ENCODE data around the gene TDP2. TPM values are rescaled to one million over a fixed set of nuclear protein-coding genes. Genes with fewer than 3 reads are reported as not detected.
A peak's percentile ranks its signal among the peaks of the same experiment; 100 is the strongest.
"Not testable (repeated sequence)": the region's sequence is repeated elsewhere in the genome, so short reads cannot be mapped to it uniquely, and the experiment has no call there.

TDP2 gene
- polyA plus RNA-seq, 2 donors, result 13.9 to 14.2 TPM

- 4% methylated on average over 9 of the region's 9 CpGs for WGBS, 2 donors
- Histone ChIP-seq H3K36me3 (ENCODE audit: control insufficient read depth in 2 of 2, insufficient read depth in 2 of 2, low read length in 1 of 2) (no peaks in the 10 kb centered on the region), H3K27ac (ENCODE audit: low read depth in 2 of 2, low read length in 1 of 2) (peak overlapping the region; percentile 86 to 95), H3K27me3 (ENCODE audit: control insufficient read depth in 1 of 2, insufficient read depth in 2 of 2, low read length in 2 of 2) (no peaks in the 10 kb centered on the region), H3K4me1 (ENCODE audit: control insufficient read depth in 2 of 2, insufficient read depth in 2 of 2, low read length in 1 of 2) (no peaks in the 10 kb centered on the region), H3K4me3 (ENCODE audit: low read depth in 1 of 2, low read length in 2 of 2) (peak overlapping the region; percentile 87 to 89), H3K9me3 (ENCODE audit: control insufficient read depth in 2 of 2, insufficient read depth in 1 of 2, low read depth in 1 of 2, low read length in 1 of 2) (no peaks in the 10 kb centered on the region)
These were observed 692 bp upstream of the TDP2 start for GRCh38 chr6:24667378-24667803.

- no peaks in the 10 kb centered on the region for H3K27me3 ChIP-seq (ENCODE audit: control insufficient read depth in 1 of 2, insufficient read depth in 2 of 2, low read length in 2 of 2)
- H3K4me1 ChIP-seq (ENCODE audit: control insufficient read depth in 2 of 2, insufficient read depth in 2 of 2, low read length in 1 of 2), result peaks cover 0 to 3% of the 10 kb centered on the region in 2 donors
- peak overlapping the region; percentile 87 to 89 for H3K4me3 ChIP-seq (ENCODE audit: low read depth in 1 of 2, low read length in 2 of 2)
- H3K36me3 ChIP-seq (ENCODE audit: control insufficient read depth in 2 of 2, insufficient read depth in 2 of 2, low read length in 1 of 2), result no peaks in the 10 kb centered on the region
- H3K27ac ChIP-seq (ENCODE audit: low read depth in 2 of 2, low read length in 1 of 2), result peak overlapping the region; percentile 86 to 95
- WGBS, 2 donors, result 0% methylated on average over 26 of the region's 26 CpGs
- H3K9me3 ChIP-seq (ENCODE audit: control insufficient read depth in 2 of 2, insufficient read depth in 1 of 2, low read depth in 1 of 2, low read length in 1 of 2), result no peaks in the 10 kb centered on the region
These were observed 530 bp downstream of the TDP2 start for GRCh38 chr6:24666097-24666640.

GRCh38 chr6:24664046-24664987 lies 2.4 kb downstream of the TDP2 start:
- 92 to 96% methylated on average over 7 of the region's 7 CpGs for WGBS, 2 donors
- Histone ChIP-seq H3K27ac (ENCODE audit: low read depth in 2 of 2, low read length in 1 of 2) (no peak overlapping the region), H3K27me3 (ENCODE audit: control insufficient read depth in 1 of 2, insufficient read depth in 2 of 2, low read length in 2 of 2) (no peaks in the 10 kb centered on the region), H3K9me3 (ENCODE audit: control insufficient read depth in 2 of 2, insufficient read depth in 1 of 2, low read depth in 1 of 2, low read length in 1 of 2) (no peaks in the 10 kb centered on the region), H3K4me3 (ENCODE audit: low read depth in 1 of 2, low read length in 2 of 2) (no peak overlapping the region), H3K36me3 (ENCODE audit: control insufficient read depth in 2 of 2, insufficient read depth in 2 of 2, low read length in 1 of 2) (no peaks in the 10 kb centered on the region), H3K4me1 (ENCODE audit: control insufficient read depth in 2 of 2, insufficient read depth in 2 of 2, low read length in 1 of 2) (peaks cover 0 to 3% of the 10 kb centered on the region in 2 donors)

- Histone ChIP-seq H3K27me3 (ENCODE audit: control insufficient read depth in 1 of 2, insufficient read depth in 2 of 2, low read length in 2 of 2) (no peaks in the 10 kb centered on the region), H3K36me3 (ENCODE audit: control insufficient read depth in 2 of 2, insufficient read depth in 2 of 2, low read length in 1 of 2) (peaks cover 0 to under 1% of the 10 kb centered on the region in 2 donors), H3K27ac (ENCODE audit: low read depth in 2 of 2, low read length in 1 of 2) (no peak overlapping the region), H3K9me3 (ENCODE audit: control insufficient read depth in 2 of 2, insufficient read depth in 1 of 2, low read depth in 1 of 2, low read length in 1 of 2) (no peaks in the 10 kb centered on the region), H3K4me3 (ENCODE audit: low read depth in 1 of 2, low read length in 2 of 2) (no peak overlapping the region), H3K4me1 (ENCODE audit: control insufficient read depth in 2 of 2, insufficient read depth in 2 of 2, low read length in 1 of 2) (peaks cover 0 to 3% of the 10 kb centered on the region in 2 donors)
- 100% methylated on average over 1 of the region's 1 CpG for WGBS, 2 donors
These were observed 3.5 kb downstream of the TDP2 start for GRCh38 chr6:24663189-24663588.

- 79 to 80% methylated on average over 10 of the region's 10 CpGs for WGBS, 2 donors
These were observed 4.5 kb downstream of the TDP2 start for GRCh38 chr6:24662236-24662635.

GRCh38 chr6:24661759-24662158 lies 4.9 kb downstream of the TDP2 start:
- not testable (repeated sequence) for H3K4me3 ChIP-seq (ENCODE audit: low read depth in 1 of 2, low read length in 2 of 2); H3K36me3 ChIP-seq (ENCODE audit: control insufficient read depth in 2 of 2, insufficient read depth in 2 of 2, low read length in 1 of 2); H3K4me1 ChIP-seq (ENCODE audit: control insufficient read depth in 2 of 2, insufficient read depth in 2 of 2, low read length in 1 of 2); H3K27me3 ChIP-seq (ENCODE audit: control insufficient read depth in 1 of 2, insufficient read depth in 2 of 2, low read length in 2 of 2); H3K9me3 ChIP-seq (ENCODE audit: control insufficient read depth in 2 of 2, insufficient read depth in 1 of 2, low read depth in 1 of 2, low read length in 1 of 2)
- WGBS, 2 donors, result 56 to 58% methylated on average over 5 of the region's 5 CpGs
- peak overlapping the region in 1 of 2 donors; percentile 6 for H3K27ac ChIP-seq (ENCODE audit: low read depth in 2 of 2, low read length in 1 of 2)

More at GRCh38 chr6:24662236-24662635, 4.5 kb downstream of the TDP2 start:
- Histone ChIP-seq H3K36me3 (ENCODE audit: control insufficient read depth in 2 of 2, insufficient read depth in 2 of 2, low read length in 1 of 2) (peaks cover 0 to 2% of the 10 kb centered on the region in 2 donors), H3K27ac (ENCODE audit: low read depth in 2 of 2, low read length in 1 of 2) (peak overlapping the region in 1 of 2 donors; percentile 6), H3K27me3 (ENCODE audit: control insufficient read depth in 1 of 2, insufficient read depth in 2 of 2, low read length in 2 of 2) (no peaks in the 10 kb centered on the region), H3K4me1 (ENCODE audit: control insufficient read depth in 2 of 2, insufficient read depth in 2 of 2, low read length in 1 of 2) (peaks cover 0 to 3% of the 10 kb centered on the region in 2 donors), H3K9me3 (ENCODE audit: control insufficient read depth in 2 of 2, insufficient read depth in 1 of 2, low read depth in 1 of 2, low read length in 1 of 2) (no peaks in the 10 kb centered on the region), H3K4me3 (ENCODE audit: low read depth in 1 of 2, low read length in 2 of 2) (no peak overlapping the region)

- Histone ChIP-seq H3K4me3 (ENCODE audit: low read depth in 1 of 2, low read length in 2 of 2) (no peak overlapping the region), H3K36me3 (ENCODE audit: control insufficient read depth in 2 of 2, insufficient read depth in 2 of 2, low read length in 1 of 2) (peaks cover 0 to 2% of the 10 kb centered on the region in 2 donors), H3K9me3 (ENCODE audit: control insufficient read depth in 2 of 2, insufficient read depth in 1 of 2, low read depth in 1 of 2, low read length in 1 of 2) (no peaks in the 10 kb centered on the region), H3K27me3 (ENCODE audit: control insufficient read depth in 1 of 2, insufficient read depth in 2 of 2, low read length in 2 of 2) (no peaks in the 10 kb centered on the region), H3K4me1 (ENCODE audit: control insufficient read depth in 2 of 2, insufficient read depth in 2 of 2, low read length in 1 of 2) (peaks cover 0 to 3% of the 10 kb centered on the region in 2 donors), H3K27ac (ENCODE audit: low read depth in 2 of 2, low read length in 1 of 2) (no peak overlapping the region)
- WGBS, 2 donors, result 86 to 92% methylated on average over 2 of the region's 2 CpGs
These were observed 6.6 kb downstream of the TDP2 start for GRCh38 chr6:24660105-24660504.

- no peak overlapping the region for H3K4me3 ChIP-seq (ENCODE audit: low read depth in 1 of 2, low read length in 2 of 2)
- no peak overlapping the region for H3K27ac ChIP-seq (ENCODE audit: low read depth in 2 of 2, low read length in 1 of 2)
- WGBS, 2 donors, result 51 to 59% methylated on average over 1 of the region's 1 CpG
- H3K36me3 ChIP-seq (ENCODE audit: control insufficient read depth in 2 of 2, insufficient read depth in 2 of 2, low read length in 1 of 2), result peaks cover 0 to 2% of the 10 kb centered on the region in 2 donors
- H3K9me3 ChIP-seq (ENCODE audit: control insufficient read depth in 2 of 2, insufficient read depth in 1 of 2, low read depth in 1 of 2, low read length in 1 of 2), result no peaks in the 10 kb centered on the region
- H3K4me1 ChIP-seq (ENCODE audit: control insufficient read depth in 2 of 2, insufficient read depth in 2 of 2, low read length in 1 of 2), result peaks cover 0 to 3% of the 10 kb centered on the region in 2 donors
- H3K27me3 ChIP-seq (ENCODE audit: control insufficient read depth in 1 of 2, insufficient read depth in 2 of 2, low read length in 2 of 2), result no peaks in the 10 kb centered on the region
These were observed 7.1 kb downstream of the TDP2 start for GRCh38 chr6:24659561-24659960.

GRCh38 chr6:24658573-24659560 lies 7.8 kb downstream of the TDP2 start:
- Histone ChIP-seq H3K4me1 (ENCODE audit: control insufficient read depth in 2 of 2, insufficient read depth in 2 of 2, low read length in 1 of 2) (peaks cover 0 to 3% of the 10 kb centered on the region in 2 donors), H3K36me3 (ENCODE audit: control insufficient read depth in 2 of 2, insufficient read depth in 2 of 2, low read length in 1 of 2) (peaks cover 0 to 2% of the 10 kb centered on the region in 2 donors), H3K27me3 (ENCODE audit: control insufficient read depth in 1 of 2, insufficient read depth in 2 of 2, low read length in 2 of 2) (no peaks in the 10 kb centered on the region), H3K27ac (ENCODE audit: low read depth in 2 of 2, low read length in 1 of 2) (peak overlapping the region in 1 of 2 donors; percentile 4), H3K4me3 (ENCODE audit: low read depth in 1 of 2, low read length in 2 of 2) (no peak overlapping the region), H3K9me3 (ENCODE audit: control insufficient read depth in 2 of 2, insufficient read depth in 1 of 2, low read depth in 1 of 2, low read length in 1 of 2) (no peaks in the 10 kb centered on the region)
- WGBS, 2 donors, result 68 to 72% methylated on average over 9 of the region's 9 CpGs
